T-helper 22 cell (primary cell): Measurements from ENCODE around the gene ADCY5.

ENCODE experiments used
- DNase-seq: peaks from one replicate; pipeline ENCODE4 v3.0.0-alpha.2; 2020; ENCODE audit warnings: low read depth

Gene ADCY5

DNA sequence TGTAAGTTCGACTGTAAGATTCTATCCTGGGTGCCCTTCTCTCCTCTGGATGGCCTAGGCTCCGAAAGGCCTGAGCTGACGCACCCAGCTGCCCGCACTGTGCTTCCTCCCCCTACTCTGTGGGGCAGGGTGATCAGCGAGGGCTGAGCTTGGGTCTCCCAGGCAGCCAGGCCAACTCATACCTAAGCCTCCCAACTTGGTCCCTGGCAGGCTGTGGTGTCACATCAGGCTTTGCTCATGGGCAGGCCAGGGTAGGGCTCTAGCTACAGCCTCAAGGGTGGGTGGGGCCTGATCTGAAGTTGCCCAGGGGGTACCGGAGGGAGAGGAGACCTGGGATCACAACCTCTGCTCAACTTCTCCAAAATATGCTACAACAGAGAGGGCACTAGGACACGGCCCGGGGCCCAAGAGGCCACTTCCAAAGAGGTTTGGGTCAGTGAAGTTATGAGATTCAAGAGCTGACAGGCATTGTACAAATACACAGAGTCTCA, 123.1 kb downstream of the ADCY5 start:
- DNase-seq = no peak

DNA sequence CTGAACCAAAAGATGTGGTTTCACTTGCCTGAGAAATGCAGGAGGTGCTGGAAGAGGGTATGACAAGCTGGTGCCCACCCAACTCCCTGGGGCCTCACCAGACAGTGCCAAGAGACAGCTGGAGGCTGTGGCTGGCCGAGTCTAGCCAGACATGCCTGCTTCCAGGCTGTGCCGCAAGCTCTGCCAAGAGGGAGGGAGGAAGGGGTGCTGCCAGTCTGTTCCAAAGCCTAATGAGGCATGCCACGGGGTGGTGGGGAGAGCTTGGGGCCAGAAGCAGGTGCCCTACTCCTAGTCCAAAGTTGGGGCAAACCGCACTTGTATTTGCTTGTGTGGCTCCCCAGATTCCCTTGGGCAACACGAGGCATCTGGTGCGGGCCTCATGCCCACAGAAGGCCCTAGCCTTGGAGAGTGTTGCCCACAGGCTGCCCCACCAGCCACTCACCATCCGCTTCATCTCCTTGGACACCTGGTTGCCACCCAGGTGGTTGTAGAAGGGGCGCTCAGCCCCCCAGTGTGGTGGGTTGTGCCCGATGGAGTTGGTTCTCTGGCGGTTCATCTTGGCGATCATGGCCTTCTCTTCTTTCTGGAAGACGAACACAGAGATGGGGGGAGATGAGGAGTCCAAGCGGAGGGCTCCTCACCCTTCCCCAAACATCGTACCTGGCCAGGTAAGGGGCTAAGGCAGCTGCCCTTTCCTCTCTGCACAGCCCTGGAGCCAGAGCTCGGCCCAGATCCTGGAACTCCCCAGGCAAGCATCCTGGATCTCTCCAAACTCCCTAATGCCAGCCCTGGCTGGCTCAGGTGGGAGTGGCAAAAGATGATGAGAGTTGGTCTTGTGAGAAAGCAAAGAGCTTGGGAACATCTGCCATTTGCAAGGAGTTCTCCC, 123.8 kb downstream of the ADCY5 start:
- DNase-seq = no peak

DNA sequence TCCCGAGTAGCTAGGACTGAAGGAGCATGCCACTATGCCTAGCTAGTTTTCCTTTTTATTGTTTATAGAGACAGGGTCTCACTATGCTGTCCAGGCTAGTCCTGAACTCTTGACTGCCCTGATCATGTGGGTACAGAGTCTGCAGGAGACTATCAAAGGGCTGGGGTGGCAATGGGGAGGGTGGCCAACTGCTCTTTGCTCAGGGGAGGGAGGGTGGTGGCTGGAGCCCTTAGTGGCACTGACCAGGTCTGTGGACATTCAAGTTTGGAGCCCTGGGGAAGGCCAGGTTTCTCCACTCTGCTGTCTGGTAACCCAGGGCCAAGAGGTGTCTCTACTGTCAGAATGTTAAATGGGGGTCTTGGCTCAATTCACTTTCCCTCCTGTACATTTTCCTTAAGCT, 125.1 kb downstream of the ADCY5 start:
- DNase-seq = no peak

DNA sequence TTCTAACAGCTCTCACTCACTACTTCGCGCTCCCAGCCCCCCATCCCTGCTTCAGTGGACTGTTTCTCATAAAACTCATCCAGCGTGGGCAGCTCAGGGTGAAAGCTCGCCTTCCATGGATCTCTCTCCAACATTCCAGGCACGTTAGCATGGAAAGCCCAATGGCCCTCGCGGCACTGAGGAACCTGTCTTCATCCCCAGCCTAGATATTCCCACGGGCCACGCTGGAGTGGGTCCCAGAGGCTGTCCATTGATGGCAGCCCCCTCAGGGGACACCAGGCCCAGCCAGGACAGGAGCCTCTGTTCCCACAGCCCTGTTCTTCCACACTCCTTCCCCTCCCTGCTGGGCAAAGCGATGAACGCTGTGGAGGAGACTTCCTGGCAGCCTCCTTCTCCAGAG, 126.0 kb downstream of the ADCY5 start:
- DNase-seq = no peak

DNA sequence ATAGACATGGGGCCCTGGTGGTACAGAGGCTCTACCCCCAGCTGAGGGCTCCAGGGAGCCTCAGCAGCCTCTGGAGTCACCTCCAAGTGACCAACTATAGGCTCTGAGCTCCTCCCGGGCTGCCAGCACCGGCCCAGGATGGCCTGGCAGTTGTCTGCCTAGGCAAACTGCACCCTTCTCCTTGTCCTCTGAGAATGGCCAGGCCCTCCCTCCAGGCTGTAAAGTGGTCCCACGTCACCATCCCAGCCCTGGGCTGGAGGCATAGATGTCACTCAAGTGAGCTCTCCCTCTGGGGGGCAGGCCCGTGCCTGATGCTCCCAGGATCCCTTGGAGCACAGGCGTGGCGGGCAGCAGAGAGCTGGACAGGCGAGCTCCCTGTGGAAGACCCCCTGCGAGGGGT, 127.1 kb downstream of the ADCY5 start:
- DNase-seq = no peak

DNA sequence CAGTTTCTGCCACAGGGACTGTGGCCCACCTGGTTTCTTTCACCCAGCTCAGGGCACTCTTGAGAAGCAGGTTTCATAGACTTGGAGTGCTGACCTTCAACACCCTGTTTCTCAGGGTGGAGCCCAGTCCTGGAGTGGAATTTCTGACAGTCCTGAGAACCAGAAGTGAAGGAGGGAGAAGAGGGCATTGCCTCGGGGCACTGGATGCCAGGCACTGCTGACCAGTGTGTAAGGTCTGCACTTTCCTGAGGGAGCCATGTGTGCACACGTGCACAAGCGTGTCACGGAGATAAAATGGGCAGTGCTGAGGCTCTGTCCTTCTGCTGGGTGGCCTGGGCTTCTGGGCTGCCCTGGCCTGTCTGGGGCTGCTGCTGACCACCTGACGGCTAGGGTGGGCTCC, 128.7 kb downstream of the ADCY5 start:
- no peak for DNase-seq

DNA sequence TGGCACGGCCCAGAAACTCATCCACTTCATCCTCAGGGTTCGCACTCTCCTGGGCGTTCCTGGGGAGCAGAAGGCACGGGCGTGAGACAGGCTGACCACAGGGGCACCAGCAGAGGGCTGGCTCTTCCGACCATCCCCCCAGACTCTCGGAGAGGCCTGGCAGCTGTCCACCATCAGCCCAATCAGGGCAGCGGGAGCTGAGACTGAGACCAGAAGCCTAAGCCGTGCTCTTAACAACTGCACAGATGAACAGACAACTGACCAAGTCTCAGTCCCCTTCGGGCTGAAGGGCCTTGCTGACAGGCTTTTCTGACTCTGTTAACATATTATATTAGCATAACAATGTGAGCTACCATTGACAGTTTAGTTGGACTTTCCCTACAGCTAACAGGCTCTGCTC, 129.1 kb downstream of the ADCY5 start:
- DNase-seq = no peak

DNA sequence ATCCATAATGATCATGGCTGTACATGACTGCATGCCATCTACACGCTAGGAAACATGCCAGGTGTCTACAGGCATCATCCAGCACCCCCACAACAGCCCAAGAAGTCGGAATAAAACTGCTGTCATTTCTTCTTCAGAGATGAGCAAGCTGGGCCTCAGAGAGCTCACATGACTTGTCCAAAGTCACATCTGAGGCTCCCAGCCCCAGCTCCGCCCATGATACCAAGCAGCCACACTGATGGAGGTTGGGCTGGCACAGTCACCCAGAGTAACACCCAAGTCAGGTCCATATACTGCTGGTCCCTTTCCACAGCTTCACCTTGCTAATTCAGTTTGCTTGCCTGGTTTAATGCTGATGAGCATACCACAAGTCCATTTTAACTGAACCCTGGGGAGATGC, 130.5 kb downstream of the ADCY5 start:
- no peak for DNase-seq

DNA sequence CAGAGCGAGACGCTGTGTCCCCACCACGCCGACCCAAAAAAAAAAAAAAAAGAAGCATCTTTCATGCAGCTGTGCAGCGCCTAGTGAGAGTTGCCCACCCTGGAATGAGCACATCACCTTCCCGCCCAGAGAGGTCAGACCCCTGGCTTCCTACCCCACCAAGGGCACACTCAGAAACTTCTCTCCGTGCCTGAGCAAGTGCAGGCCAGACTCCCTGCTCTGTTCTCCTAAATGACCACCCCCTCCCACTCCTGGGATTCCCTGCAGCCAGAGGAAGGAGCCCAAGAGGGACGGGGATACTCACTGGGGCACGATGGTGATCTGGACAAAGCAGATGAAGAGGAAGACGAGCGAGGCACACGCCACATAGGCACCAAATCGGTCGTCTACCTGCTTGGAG, 131.2 kb downstream of the ADCY5 start:
- no peak for DNase-seq

DNA sequence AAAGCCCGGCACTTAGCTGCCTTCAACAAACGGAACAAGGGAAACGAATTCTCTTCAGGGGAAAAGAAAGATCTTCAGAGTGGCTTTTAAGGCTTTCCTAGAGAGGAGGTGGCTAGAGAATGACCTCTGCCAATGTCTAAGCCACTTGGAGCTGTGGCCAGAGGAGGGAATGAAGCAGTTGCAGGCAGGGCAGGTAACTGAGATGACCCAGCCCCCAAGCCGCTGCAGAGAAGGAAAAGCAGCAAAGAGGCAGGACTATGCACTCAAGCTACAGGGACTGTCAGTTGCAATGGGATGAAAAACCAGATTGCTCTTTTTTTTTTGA, 133.7 kb downstream of the ADCY5 start:
- no peak for DNase-seq

DNA sequence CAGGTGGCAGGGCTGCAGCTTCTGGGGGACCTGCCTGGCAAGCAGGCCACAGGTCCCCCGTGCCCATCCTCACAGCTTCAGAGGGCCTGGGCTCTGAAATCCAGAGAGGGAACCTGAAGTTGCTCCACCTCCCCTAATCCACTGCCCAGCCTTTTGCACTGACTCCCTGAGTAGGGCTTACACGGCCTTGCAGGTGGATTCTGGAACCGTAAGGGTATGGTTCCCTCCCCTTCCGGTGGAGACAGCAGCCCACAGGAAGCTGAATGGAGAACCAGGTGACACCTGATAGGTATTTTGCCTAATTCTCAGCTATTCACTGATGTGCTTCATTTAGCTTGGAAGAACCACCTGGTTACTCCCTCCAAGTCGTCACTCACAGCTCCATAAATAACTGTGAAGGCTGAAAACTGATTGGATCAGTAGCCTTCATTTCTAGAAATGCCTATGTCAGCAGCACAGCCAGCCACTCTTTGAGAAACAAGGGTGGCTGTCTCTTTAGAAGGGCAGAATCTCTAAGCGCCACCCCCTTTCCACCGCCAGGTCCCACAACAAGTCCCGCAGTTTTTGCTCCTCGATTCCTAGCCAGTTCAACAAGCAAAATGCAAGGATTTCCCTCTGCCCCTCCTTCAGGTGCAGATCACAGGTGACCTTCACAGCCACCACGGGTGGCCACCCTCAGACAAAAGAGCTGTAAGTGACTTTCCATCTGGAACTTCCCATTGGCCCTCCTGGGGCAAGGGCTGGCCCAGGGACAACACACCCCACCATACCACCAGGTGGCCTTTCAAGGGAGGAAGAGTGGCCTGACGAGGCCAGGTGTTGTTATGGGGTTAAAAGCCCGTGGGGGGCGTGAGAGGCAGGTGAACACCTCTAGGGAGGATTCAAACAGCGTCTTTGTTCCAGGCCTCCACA, 134.3 kb downstream of the ADCY5 start:
- DNase-seq = no peak

DNA sequence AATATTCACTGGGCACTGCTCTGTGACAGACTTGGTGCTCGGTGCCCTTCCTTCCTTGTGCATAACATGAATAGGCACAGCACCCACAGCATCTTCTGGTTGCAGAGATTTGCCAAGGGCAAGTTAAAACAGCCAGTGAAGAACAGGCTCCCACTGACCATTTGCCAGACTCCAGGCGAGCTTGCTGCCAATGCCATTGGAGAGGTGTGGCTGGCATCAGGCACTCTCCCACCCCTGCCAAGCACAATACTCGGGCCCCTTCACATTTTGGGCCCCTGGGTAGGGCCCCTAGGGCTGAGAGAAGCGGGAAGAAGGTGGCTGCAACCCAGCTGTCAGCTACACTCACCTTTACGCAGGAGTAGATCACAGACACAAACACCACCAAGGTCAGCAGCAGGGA, 135.0 kb downstream of the ADCY5 start:
- no peak for DNase-seq

DNA sequence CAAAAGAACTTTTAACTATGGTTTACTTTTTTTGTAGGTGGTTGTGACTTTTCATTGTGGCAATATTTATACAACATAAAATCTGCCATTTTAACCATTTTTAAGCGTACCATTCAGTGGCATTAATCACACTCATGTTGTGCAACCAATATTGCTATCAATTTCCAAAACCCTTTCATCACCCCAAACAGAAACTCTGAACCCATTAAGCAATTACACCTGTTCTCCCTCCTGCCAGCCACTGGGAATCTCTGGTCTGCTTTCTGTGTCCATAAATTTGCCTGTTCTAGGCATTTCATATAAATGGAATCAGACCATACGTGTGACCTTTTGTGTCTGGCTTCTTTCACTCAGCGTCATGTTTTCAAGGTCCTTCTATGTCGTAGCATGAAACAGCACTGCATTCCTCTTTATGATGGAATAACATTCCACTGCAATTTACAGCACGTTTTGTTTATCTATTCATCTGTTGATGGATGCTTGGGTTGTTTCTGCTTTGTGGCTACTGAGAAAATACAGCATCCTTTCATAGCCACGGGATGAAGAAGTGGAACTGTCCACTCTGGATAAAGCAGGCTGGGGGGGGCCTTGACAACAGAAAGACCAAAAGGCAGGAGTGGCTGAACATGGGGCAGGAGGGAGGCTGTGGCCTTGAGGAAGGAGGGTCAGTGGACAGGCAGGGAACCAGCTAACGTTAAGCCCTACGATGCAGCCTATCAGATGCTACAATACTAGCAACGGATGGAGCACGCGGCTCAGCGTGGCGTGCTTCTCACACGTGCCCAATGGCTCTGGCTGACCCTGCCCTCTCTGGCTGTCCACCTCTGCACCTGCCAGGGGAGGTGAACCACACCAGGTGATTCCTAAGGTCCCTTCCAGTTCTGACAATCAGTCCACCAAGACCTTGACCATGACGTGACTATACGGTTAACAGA, 136.3 kb downstream of the ADCY5 start:
- no peak for DNase-seq

DNA sequence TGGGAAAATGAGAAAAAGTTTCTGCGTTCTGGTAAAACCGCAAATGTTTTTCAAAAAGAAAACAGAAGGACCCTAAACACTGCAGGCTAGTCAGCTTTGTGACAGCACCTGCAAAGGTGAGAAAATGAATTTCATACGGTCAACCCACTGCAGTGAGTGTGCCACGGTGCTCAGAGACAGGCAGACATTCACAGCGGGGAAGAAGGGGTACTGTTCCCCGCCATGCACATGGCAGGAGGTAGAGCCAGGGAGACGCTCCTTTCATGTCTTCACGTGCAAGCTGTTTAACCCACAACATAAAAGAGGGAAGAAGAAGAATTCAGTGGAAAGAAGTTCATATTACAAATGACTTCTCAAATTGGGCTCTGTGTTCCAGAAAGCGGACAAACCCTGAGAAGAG, 137.7 kb downstream of the ADCY5 start:
- DNase-seq = no peak

DNA sequence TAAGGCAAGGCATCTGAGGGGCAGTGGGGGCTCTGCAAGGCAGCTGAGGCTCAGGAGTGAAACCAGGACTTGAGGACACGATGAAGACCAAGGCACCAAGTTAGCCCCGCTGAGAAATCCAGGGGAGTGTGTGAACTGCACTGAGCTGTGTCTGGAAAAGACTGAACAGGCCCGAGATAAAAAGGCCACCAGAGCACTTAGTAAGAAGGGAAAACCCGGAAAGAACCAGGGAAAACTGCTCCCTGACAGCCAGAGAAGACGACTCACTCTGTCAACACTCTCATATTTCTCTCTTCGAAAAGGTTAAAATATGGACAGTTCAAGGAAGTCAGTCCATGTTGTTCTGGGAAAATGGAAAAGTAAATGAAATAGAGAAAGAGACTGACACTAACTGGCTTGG, 138.1 kb downstream of the ADCY5 start:
- DNase-seq = no peak

DNA sequence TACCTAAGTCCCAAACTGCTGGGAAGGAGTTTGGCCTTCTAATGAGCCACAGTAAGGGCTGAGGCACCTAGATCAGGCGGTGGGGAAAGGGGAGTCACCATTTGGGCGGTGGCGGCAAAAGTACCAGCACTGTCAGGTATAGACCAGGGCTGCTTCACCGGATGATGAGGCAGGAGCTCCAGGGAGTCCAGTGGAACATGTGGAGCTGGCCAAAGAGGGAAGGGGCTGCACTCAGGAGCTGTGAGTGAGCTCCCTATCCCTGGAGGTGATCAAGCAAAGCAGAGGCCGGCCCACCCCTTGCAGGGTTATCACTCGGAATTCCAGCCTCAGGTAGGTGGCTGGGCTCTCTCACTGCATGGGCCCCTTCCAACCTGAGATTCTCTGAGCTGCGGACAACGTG, 138.7 kb downstream of the ADCY5 start:
- DNase-seq = no peak

DNA sequence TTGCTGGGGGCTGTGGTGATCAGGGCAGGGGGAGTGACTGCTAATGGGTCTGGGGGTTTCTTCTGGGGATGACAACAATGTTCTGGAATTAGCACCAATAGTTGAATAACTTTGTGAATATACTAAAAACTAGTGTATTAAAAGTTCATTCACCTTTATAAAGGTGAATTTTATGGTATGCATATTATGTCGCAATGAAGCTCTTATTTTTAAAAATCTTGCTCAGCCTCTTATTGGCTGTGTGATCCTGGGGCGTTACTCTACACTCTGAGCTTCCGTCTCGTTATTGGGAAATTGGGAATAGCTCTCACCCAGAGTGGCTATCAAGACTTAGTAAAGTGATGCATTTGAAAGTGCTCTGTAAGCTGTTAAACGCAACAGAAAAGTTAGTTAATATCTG, 141.8 kb downstream of the ADCY5 start:
- DNase-seq = no peak

DNA sequence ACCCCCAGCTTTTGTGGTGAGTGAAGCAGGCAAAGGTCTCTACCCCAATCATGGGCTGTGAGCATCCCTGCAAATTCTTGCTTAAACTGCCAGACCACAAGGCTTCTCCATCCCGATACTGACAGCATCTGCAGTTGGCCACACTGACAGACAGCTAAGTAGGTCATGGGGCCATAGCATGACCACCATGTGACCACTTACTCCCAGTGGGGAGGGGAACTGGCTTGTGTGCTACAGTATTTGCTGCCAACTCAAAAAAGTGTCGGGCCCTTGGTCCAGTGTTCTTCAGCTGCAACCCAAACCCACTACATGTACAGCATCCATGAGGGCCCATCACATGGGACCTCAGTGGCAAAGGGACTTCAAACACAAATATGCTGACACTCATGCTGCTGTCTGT, 143.7 kb downstream of the ADCY5 start:
- no peak for DNase-seq

DNA sequence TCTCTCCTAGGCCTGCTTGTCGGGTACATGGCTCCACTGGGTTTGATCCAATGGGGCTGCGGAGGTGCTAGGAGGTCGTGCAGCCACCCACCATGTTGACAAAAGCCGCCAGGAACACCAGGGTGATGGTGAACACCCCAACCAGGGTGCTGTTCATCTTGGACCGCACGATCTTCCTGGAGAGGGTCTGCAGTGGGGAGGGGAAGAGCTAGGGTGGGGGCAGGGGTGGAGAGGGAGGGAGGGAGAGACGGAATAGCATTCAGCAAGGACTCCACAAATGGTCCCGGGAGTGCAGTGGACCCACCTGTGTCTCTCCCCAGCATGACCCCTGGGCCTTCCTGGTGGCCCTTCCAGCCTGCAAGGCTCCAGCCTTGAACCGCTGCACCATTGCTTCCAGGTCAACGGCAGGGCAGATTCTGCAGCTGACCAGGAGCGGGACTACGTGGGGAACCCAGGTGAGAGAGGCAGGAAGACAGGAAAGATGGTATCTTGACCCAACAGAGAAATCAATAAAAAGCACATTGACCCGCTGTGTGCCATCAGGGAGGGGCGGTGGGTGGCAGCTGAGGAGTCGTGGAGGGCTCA, 144.8 kb downstream of the ADCY5 start:
- DNase-seq = no peak

DNA sequence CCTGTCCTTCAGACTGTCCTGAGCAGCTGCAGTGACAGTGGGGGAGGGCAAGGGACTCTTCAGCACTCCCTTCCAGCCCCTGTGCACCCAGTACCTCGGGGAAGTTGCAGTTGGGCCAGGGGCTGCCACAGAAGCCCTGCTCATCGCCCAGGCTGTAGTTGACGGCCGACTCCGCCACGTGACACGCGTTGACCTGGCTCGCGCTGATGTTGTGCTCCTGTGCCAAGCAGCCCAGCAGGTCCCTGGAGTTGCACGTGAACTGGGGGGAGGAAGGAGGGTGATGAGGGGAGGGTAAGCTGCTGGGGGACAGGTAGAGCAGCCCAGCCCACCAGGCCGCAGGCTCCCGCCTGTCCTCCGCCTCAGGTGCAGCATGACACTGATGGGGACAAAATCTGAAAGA, 145.9 kb downstream of the ADCY5 start:
- DNase-seq = no peak

DNA sequence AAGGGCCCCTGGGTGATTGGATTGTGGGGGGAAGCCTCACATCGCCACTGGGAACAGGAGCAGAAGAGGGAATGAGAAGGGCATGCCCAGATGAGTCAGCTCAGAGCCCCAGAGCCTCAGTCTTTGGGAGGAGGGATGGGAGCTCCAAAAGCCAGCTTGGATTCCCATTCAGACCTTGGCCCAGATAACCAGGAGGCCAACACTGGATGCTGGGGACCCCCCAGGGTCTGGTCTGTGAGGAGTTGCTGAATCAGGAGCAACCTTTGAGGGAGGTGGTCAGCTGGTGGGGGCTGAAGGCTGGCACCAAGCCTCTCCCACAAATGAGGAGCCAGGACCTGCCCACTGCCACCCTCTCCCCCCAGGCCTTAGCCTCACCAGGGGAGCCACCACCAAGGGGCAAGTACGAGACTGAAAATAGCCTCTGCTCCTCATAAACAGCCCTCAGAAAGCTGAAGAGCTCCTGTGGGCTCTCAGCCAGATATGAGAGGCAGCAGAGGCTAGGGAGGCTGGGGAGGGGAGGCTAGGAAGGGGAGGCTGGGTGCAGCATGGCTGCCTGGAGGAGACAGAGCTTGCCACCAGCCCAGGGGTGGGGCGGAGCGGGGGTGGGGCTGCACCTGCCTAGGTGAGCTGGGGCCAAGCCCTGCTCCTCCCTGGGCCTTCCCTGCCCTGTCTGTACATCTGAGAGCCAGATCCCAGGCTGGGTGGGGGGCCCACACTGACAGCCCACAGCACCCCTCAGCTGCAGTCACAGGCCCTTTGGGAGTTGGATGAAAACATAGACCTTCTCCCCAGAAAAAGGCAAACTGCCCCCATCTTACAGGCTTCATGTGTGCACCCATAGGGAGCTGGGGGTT, 147.3 kb downstream of the ADCY5 start:
- DNase-seq = no peak
